Thyroid gland (tissue), 4 donors: Measurements from ENCODE around the gene SLC27A3. TPM values are rescaled to one million over a fixed set of nuclear protein-coding genes. Genes with fewer than 3 reads are reported as not detected.

Source experiments
- DNase-seq, 2 donors: peaks; one replicate each; pipeline ENCODE4 v3.0.0-alpha.2; 2019
- H3K27ac ChIP-seq, 3 donors: fragments of 200-600 bp; sonication (generic); 1 replicate in 2 of 3; 2 replicates in 1 of 3; pipeline ENCODE4 v1.5.1; 2016 to 2019; ENCODE audit warnings: mild to moderate bottlenecking in 1 of 3, moderate library complexity in 1 of 3
- H3K27me3 ChIP-seq: fragments of 200-600 bp; sonication (generic); one replicate; pipeline ENCODE4 v1.5.1; 2019
- H3K36me3 ChIP-seq, 2 donors: fragments of 200-600 bp; sonication (generic); one replicate each; pipeline ENCODE4 v1.5.1; 2016 to 2019
- H3K4me1 ChIP-seq, 2 donors: fragments of 200-600 bp; sonication (generic); one replicate each; pipeline ENCODE4 v1.5.1; 2017 to 2019
- H3K4me3 ChIP-seq, 3 donors: fragments of 200-600 bp; sonication (generic); replicated peaks in 1 of 3; 1 replicate in 2 of 3; 2 replicates in 1 of 3; pipeline ENCODE4 v1.5.1; 2016; ENCODE audit warnings: mild to moderate bottlenecking in 1 of 3
- H3K9me3 ChIP-seq: fragments of 200-600 bp; sonication (generic); one replicate; pipeline ENCODE4 v1.5.1; 2017
- CTCF ChIP-seq, 6 experiments: fragments of 200-600 bp in 3 of 6; fragments of 450-650 bp in 3 of 6; sonication (generic) in 3 of 6; IDR thresholded peaks; one replicate each; pipeline ENCODE4 v1.5.1; 2016 to 2019; ENCODE audit warnings: antibody characterized with exemption in 6 of 6, mild to moderate bottlenecking in 2 of 6, inconsistent platforms in 1 of 6, moderate library complexity in 1 of 6
- POLR2A ChIP-seq, 2 donors: fragments of 450-650 bp; IDR thresholded peaks; one replicate each; pipeline ENCODE4 v1.6.1; 2017; ENCODE audit warnings: antibody characterized with exemption in 2 of 2, mild to moderate bottlenecking in 2 of 2, moderate library complexity in 1 of 2
- WGBS, 2 donors: methylation state at CpG; one replicate each; pipeline ENCODE4 v1.1.5; 2017; 5-methylcytosine and 5-hydroxymethylcytosine counted together
- intact Hi-C: fragments of 100-400 bp; cut with DNase I; formaldehyde crosslinking; loops from one replicate; pipeline ENCODE4 v1.15.1; 2023
- total RNA-seq, 4 donors: library from RNA; depleted of rRNA; stranded (reverse); fragments of >200 nt; gene quantifications; one replicate each; pipeline ENCODE4 v1.2.3, GENCODE V29; 2016

The SLC27A3 gene
- total RNA-seq, 4 donors from 2014 or later = 14.4 to 32.5 (median 23.2) TPM

GRCh38 chr1:153801786-153802697 lies 26.8 kb downstream of the SLC27A3 start:
- Histone ChIP-seq H3K36me3 (no peaks in the 10 kb centered on the region), H3K9me3 (no peaks in the 10 kb centered on the region), H3K27me3 (no peaks in the 10 kb centered on the region), H3K4me1 (peaks cover 0 to 14% of the 10 kb centered on the region in 2 donors), H3K4me3 (no peak overlapping the region), H3K27ac (no peak overlapping the region)
- no peak for DNase-seq
- intact Hi-C loops = no loop called here
- WGBS, 2 donors = 86% methylated on average over 7 of the region's 7 CpGs
- no peak for TF ChIP-seq POLR2A (IDR thresholded peaks at IDR 0.05)
- TF ChIP-seq CTCF (IDR thresholded peaks at IDR 0.05) = no peak

GRCh38 chr1:153803470-153804056 lies 28.4 kb downstream of the SLC27A3 start:
- H3K4me1 ChIP-seq = peaks cover 0 to 14% of the 10 kb centered on the region in 2 donors
- no peak for TF ChIP-seq POLR2A (IDR thresholded peaks at IDR 0.05)
- no peak for TF ChIP-seq CTCF (IDR thresholded peaks at IDR 0.05)
- no peak overlapping the region for H3K4me3 ChIP-seq
- H3K27ac ChIP-seq = peak overlapping the region in 2 of 3 donors; percentile 12 to 24
- intact Hi-C loops = no loop called here
- no peaks in the 10 kb centered on the region for H3K9me3 ChIP-seq
- H3K36me3 ChIP-seq = peaks cover 5 to 12% of the 10 kb centered on the region in 2 donors
- H3K27me3 ChIP-seq = no peaks in the 10 kb centered on the region
- no peak for DNase-seq
- 66 to 70% methylated on average over 3 of the region's 3 CpGs for WGBS, 2 donors

GRCh38 chr1:153804112-153804511 lies 28.9 kb downstream of the SLC27A3 start:
- no peak for DNase-seq
- WGBS, 2 donors = 63 to 76% methylated on average over 2 of the region's 2 CpGs
- H3K27ac ChIP-seq = peak overlapping the region in 2 of 3 donors; percentile 14 to 17

GRCh38 chr1:153805042-153805745 lies 30.0 kb downstream of the SLC27A3 start:
- Histone ChIP-seq H3K27ac (peak overlapping the region in 2 of 3 donors; percentile 37 to 38), H3K4me3 (no peak overlapping the region), H3K36me3 (peaks cover 15 to 23% of the 10 kb centered on the region in 2 donors), H3K9me3 (no peaks in the 10 kb centered on the region), H3K4me1 (peaks cover 0 to 14% of the 10 kb centered on the region in 2 donors), H3K27me3 (no peaks in the 10 kb centered on the region)
- peak; percentile 34 to 37 for DNase-seq
- intact Hi-C loops = no loop called here
- WGBS, 2 donors = 69 to 71% methylated on average over 5 of the region's 5 CpGs
- TF ChIP-seq CTCF (IDR thresholded peaks at IDR 0.05) (no peak), POLR2A (IDR thresholded peaks at IDR 0.05) (no peak)

More at GRCh38 chr1:153804112-153804511, 28.9 kb downstream of the SLC27A3 start:
- Histone ChIP-seq H3K4me3 (no peak overlapping the region), H3K9me3 (no peaks in the 10 kb centered on the region), H3K4me1 (peaks cover 0 to 14% of the 10 kb centered on the region in 2 donors), H3K27me3 (no peaks in the 10 kb centered on the region), H3K36me3 (peaks cover 9 to 13% of the 10 kb centered on the region in 2 donors)
- intact Hi-C loops = no loop called here
- TF ChIP-seq POLR2A (IDR thresholded peaks at IDR 0.05) (no peak), CTCF (IDR thresholded peaks at IDR 0.05) (no peak)
